Omental fat pad (tissue), 4 donors: ENCODE data around the gene DCLRE1C. TPM values are rescaled to one million over a fixed set of nuclear protein-coding genes. Genes with fewer than 3 reads are reported as not detected.
A peak's percentile ranks its signal among the peaks of the same experiment; 100 is the strongest.

Experiments used
- ATAC-seq: fragments of 150-250 bp; one replicate; pipeline ENCODE4 v1.9.1; 2016; ENCODE audit warnings: mild to moderate bottlenecking, moderate library complexity; ENCODE audit not compliant: low FRiP score
- DNase-seq: peaks from one replicate; pipeline ENCODE4 v3.0.0-alpha.2; 2019; ENCODE audit warnings: low spot score
- total RNA-seq, 4 donors: library from RNA; depleted of rRNA; stranded (reverse); fragments of >200 nt; gene quantifications; one replicate each; pipeline ENCODE4 v1.1.0, GENCODE V29; 2016
- TF ChIP-seq, protein P1 (sequence below), 3 donors: fragments of 450-650 bp; IDR thresholded peaks; one replicate each; pipeline ENCODE4 v1.5.1; 2016 to 2017; ENCODE audit warnings: antibody characterized with exemption in 3 of 3, mild to moderate bottlenecking in 3 of 3, moderate library complexity in 2 of 3

Gene DCLRE1C
- total RNA-seq, 4 donors from 2014 or later: 5.9 to 12.5 (median 7.1) TPM

DNA sequence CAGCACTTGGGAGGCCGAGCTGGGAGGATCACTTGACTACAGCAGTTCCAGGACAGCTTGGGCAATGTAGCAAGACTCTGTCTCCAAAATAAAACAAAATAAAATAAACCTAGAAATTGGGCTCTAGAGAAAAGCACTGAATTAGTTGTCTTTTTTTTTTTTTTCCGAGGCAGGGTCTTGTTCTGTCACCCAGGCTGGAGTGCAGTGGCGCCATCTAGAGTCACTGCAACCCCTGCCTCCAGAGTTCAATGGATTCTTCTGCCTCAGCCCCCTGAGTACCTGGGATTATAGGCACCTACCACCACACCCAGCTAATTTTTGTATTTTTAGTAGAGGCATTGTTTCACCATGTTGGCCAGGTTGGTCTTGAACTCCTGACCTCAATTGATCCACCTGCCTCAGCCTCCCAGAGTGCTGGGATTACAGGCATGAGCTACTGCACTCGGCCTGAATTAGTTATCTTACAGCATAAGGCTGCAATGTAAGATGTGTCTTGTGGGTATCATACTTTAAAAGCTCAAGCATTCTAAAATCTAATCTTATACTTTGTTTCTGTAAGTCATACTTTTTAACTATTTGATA, 18.1 kb upstream of the DCLRE1C start:
- DNase-seq: no peak
- TF ChIP-seq, protein P1, sequence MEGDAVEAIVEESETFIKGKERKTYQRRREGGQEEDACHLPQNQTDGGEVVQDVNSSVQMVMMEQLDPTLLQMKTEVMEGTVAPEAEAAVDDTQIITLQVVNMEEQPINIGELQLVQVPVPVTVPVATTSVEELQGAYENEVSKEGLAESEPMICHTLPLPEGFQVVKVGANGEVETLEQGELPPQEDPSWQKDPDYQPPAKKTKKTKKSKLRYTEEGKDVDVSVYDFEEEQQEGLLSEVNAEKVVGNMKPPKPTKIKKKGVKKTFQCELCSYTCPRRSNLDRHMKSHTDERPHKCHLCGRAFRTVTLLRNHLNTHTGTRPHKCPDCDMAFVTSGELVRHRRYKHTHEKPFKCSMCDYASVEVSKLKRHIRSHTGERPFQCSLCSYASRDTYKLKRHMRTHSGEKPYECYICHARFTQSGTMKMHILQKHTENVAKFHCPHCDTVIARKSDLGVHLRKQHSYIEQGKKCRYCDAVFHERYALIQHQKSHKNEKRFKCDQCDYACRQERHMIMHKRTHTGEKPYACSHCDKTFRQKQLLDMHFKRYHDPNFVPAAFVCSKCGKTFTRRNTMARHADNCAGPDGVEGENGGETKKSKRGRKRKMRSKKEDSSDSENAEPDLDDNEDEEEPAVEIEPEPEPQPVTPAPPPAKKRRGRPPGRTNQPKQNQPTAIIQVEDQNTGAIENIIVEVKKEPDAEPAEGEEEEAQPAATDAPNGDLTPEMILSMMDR (IDR thresholded peaks at IDR 0.05): no peak
- ATAC-seq: no peak

DNA sequence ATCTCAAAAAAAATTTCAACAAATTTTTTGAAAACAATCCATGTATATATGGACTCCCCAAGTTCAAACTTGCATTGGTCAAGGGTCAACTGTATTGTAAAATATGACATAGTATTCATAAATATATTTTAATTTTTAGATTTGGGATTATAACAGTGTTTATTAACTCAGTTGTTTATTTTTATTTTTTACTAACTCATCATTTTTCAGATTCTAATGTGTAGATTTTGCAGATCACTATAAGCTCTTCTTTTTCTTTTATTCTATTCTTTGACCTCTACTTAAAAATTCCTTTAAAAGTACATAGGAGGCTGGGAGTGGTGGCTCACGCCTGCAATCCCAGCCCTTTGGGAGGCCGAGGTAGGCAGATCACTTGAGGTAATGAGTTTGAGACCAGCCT, 14.0 kb upstream of the DCLRE1C start:
- TF ChIP-seq, protein P1 (IDR thresholded peaks at IDR 0.05): no peak
- DNase-seq (no peak), ATAC-seq (no peak)

DNA sequence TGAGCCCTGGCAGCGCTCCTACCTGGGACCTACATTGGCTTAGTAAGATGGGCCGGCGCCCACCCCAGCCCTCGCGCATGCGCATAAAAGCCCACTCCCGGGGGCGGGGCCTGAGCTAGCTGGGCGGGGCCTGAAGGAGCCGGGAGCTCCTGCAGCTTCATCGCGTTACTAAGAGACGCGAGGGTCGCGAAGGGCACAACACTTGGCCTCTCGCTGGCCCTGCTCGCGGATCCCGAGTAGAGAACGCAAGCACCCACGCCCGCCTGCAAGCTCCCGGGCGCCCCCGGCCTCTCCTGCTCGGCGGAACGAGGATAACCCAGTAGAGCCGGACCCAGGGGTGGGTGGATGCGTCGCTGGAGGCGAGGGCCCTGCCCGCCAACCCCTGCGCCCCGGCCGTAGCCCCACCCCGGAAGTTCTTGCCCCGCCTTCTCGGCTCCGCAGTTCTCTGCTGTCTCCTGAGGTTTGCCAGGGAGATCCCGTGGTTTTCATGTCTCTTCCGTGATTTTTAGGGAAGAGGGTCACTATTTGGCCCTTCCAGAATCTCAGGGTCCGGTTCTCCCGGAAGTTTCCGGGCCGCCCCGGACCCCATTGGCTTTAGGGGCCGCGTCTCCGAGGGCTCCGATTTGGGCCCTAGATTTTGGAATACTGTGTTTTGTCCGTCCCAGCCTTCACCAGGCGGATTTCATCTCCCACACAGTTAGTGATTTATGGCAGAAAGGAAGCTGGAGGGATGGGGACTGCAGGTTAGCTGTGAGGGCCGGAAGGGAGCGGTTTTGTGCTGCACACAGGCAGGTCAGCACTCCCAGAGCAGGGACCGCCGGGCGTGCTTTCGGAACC, 5.5 kb upstream of the DCLRE1C start, which contains the start of gene MEIG1:
TSS of gene MEIG1 (plus strand) at position 168 of the 837 bp plus-strand sequence. CDS start 7,081 bp downstream, outside the sequence.
- TF ChIP-seq, protein P1 (IDR thresholded peaks at IDR 0.05): no peak

DNA sequence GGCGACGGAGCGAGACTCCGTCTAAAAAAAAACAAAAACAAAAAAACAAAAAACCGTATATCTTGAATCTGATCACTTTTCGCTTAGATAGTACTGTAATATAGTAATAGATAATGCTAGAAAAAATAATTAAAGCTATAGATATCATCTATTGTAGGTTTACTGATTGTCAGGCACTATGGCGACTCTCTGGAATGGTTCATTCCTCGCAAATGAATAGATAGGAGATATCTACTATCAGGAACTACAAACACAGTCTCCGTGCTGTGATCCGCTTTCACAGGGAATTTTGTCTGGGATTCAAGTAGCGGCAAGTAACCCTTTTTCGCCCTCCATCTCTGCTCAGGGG, 5.0 kb upstream of the DCLRE1C start:
- DNase-seq (no peak), ATAC-seq (no peak)
- TF ChIP-seq, protein P1 (IDR thresholded peaks at IDR 0.05): no peak

More for the DNA sequence above, 5.5 kb upstream of the DCLRE1C start, which contains the start of gene MEIG1:
- peak; percentile 97 for DNase-seq
- peak; percentile 99 for ATAC-seq

DNA sequence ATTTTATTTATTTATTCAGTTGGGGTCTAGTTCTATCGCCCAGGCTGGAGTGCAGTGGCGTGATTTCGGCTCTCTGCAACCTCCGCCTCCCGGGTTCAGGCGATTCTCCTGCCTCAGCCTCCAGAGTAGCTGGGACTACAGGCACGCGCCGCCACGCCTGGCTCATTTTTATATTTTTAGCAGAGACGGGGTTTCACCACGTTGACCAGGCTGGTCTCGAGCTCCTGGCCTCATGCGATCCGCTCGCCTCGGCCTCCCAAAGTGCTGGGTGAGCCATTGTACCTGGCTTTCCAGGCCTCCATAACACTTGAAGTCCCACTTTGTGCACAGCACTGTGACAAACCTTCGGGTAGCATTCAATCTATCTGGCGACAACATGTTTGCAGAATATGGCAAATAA, 1.0 kb upstream of the DCLRE1C start:
- no peak for DNase-seq
- TF ChIP-seq, protein P1 (IDR thresholded peaks at IDR 0.05): no peak
- no peak for ATAC-seq

DNA sequence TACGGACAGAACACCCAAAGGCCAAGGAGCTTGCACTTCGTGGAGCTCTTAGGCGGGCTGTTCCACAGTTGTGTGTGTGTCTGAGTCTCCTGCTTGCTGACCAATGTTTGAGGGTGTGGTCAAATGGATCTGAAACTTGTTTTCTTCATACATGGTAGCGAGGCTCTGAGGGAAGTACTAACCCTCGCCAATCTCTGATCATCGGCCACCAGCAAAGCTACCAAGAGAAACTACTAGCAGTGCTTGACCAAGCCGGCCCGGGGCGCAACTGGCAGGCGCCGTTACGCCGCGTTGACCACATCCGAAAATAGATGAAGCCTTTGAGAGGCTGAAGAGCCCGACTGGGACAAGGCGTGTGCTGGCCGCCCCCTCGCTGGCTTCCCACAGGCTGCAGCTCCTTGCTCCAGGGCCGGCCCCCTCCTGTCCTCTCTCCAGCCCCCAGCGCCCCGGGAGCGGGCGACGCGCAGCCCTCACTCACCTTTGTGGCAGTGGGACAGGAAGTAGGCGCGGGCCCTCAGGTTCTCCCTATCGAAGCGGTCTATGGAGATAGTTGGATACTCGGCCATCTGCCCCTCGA, 384 bp downstream of the DCLRE1C start:
- TF ChIP-seq, protein P1 (IDR thresholded peaks at IDR 0.05): no peak
- ATAC-seq: peak; percentile 71
- peak; percentile 29 for DNase-seq
